ENCODE data around the gene RBM47. TPM values are rescaled to one million over a fixed set of nuclear protein-coding genes. Genes with fewer than 3 reads are reported as not detected.

RBM47 gene
- total and polyA plus RNA-seq, 2 of the 4 experiments (the other 2 are of a cell fraction) = 0.44 to 1.1 TPM

DNA sequence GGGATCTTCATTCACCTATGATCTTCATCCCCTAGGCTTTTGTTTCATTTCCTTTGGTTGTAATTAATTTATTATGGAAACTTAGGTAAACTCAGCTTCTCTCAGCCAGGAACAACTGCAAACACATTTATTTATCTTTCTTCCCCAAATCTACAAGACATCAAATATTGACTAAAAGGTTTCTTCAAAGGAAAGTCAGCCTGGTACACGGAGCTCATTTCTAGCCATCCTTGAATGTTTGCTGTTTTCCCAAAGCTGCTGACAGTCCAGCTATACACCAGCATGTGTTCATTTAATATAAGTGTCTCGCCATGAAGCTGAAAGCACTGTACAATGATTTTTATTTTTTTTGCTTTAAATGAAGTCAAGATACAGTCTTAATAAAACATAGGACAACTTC is 16.8 kb downstream of the RBM47 start:
- no peak overlapping the region for H4K5ac ChIP-seq (ENCODE audit: low read depth, low read length)
- H3K9ac ChIP-seq (ENCODE audit: low read depth, low read length) = no peak overlapping the region
- intact Hi-C loops (cut with micrococcal nuclease) = no loop called here
- POLR2A ChIA-PET (ENCODE audit: unreplicated experiment) = no interaction called here
- no peak overlapping the region for H3K27ac ChIP-seq (ENCODE audit: insufficient read depth, low read length)
- no peaks in the 10 kb centered on the region for H4K20me1 ChIP-seq (ENCODE audit: insufficient read depth, low read length)
- H3K14ac ChIP-seq (replicated peaks; ENCODE audit: low read depth, low read length) = no peak overlapping the region
- H3K18ac ChIP-seq (ENCODE audit: low read depth, low read length) = no peak overlapping the region; the same call in 1 of the 2 replicates
- H2BK15ac ChIP-seq (ENCODE audit: low read depth, low read length) = no peak overlapping the region
- H2AK5ac ChIP-seq (ENCODE audit: low read depth, low read length) = no peak overlapping the region
- no peak overlapping the region for H3K4me2 ChIP-seq (ENCODE audit: low read depth, low read length)
- no peak overlapping the region for H2AFZ ChIP-seq (replicated peaks; ENCODE audit: low read length, poor library complexity)
- ATAC-seq (ENCODE audit: low read depth) (no peak), DNase-seq (no peak)
- H3K79me1 ChIP-seq (ENCODE audit: low read depth in 1 of 2, low read length in 2 of 2) = no peaks in the 10 kb centered on the region
- no peak overlapping the region for H4K8ac ChIP-seq (ENCODE audit: low read depth in 2 of 2, low read length in 2 of 2)
- no peak overlapping the region for H3K56ac ChIP-seq (ENCODE audit: extremely low read depth, insufficient read depth, low read length)
- H3K27me3 ChIP-seq (ENCODE audit: control insufficient read depth, insufficient read depth, low read length) = no peaks in the 10 kb centered on the region
- dilution Hi-C loops (cut with HindIII; ENCODE audit: low sequenced_read_pairs, unreplicated experiment) = no loop called here
- H2AK9ac ChIP-seq (replicated peaks; ENCODE audit: low read depth, low read length, poor library complexity) = no peak overlapping the region
- BruUV-seq (replicated peaks) = no TSS peak
- 0 out of 2 replicates have a peak, but pooled peaks cover 2% of the 10 kb centered on the region for H3K9me1 ChIP-seq (ENCODE audit: insufficient read depth, low read length)
- CTCF ChIA-PET = no interaction called here
- no peak overlapping the region for H3K4me3 ChIP-seq (ENCODE audit: insufficient read depth, low read depth, low read length)
- H2BK20ac ChIP-seq (ENCODE audit: low read depth, low read length) = no peak overlapping the region
- no peak overlapping the region for H3K23ac ChIP-seq (ENCODE audit: low read depth, low read length)
- no peaks in the 10 kb centered on the region for H3K4me1 ChIP-seq (ENCODE audit: control insufficient read depth, insufficient read depth, low read length)
- H3K36me3 ChIP-seq (ENCODE audit: control insufficient read depth, insufficient read depth, low read length) = no peaks in the 10 kb centered on the region
- in situ Hi-C loops (cut with MboI; ENCODE audit: low sequenced_read_pairs) = no loop called here
- no peak overlapping the region for H2BK120ac ChIP-seq (ENCODE audit: low read depth, low read length)
- no peak overlapping the region for H4K91ac ChIP-seq (ENCODE audit: insufficient read depth, low read depth, low read length)
- no peaks in the 10 kb centered on the region for H3K9me3 ChIP-seq (ENCODE audit: control insufficient read depth, insufficient read depth, low read length)
- H3K4ac ChIP-seq (ENCODE audit: low read depth, low read length) = no peak overlapping the region
- WGBS, 2 experiments (ENCODE audit: extremely low coverage in 2 of 2, insufficient read length in 1 of 2) = no CpG with 5 or more reads among the region's 2 CpGs
- TF ChIP-seq MAFK (IDR thresholded peaks at IDR 0.05; ENCODE audit: low read depth, low read length) = no peak
- no peak for TF ChIP-seq FOS (IDR thresholded peaks at IDR 0.05; ENCODE audit: low read depth, low read length)
- no peak for TF ChIP-seq SMC3 (IDR thresholded peaks at IDR 0.05; ENCODE audit: low read depth, low read length)
- no peak for TF ChIP-seq RAD21 (IDR thresholded peaks at IDR 0.05; ENCODE audit: low read length)
- TF ChIP-seq BHLHE40 (IDR thresholded peaks at IDR 0.05; ENCODE audit: low read depth, low read length) = no peak
- TF ChIP-seq NFE2L2 (IDR thresholded peaks at IDR 0.05; ENCODE audit: low read depth, low read length) = no peak
- no peak for TF ChIP-seq MAZ (IDR thresholded peaks at IDR 0.05; ENCODE audit: borderline replicate concordance, low read depth, low read length)
- TF ChIP-seq CHD1 (IDR thresholded peaks at IDR 0.05; ENCODE audit: low read depth, low read length) = no peak
- TF ChIP-seq POLR2A (IDR thresholded peaks at IDR 0.05; ENCODE audit: low read depth, low read length) = no peak
- TF ChIP-seq, protein P1, sequence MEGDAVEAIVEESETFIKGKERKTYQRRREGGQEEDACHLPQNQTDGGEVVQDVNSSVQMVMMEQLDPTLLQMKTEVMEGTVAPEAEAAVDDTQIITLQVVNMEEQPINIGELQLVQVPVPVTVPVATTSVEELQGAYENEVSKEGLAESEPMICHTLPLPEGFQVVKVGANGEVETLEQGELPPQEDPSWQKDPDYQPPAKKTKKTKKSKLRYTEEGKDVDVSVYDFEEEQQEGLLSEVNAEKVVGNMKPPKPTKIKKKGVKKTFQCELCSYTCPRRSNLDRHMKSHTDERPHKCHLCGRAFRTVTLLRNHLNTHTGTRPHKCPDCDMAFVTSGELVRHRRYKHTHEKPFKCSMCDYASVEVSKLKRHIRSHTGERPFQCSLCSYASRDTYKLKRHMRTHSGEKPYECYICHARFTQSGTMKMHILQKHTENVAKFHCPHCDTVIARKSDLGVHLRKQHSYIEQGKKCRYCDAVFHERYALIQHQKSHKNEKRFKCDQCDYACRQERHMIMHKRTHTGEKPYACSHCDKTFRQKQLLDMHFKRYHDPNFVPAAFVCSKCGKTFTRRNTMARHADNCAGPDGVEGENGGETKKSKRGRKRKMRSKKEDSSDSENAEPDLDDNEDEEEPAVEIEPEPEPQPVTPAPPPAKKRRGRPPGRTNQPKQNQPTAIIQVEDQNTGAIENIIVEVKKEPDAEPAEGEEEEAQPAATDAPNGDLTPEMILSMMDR (conservative IDR thresholded peaks at IDR 0.05; ENCODE audit: low read depth, low read length) = no peak
- TF ChIP-seq MXI1 (IDR thresholded peaks at IDR 0.05; ENCODE audit: borderline replicate concordance, low read depth, low read length) = no peak
- TF ChIP-seq, protein P2, sequence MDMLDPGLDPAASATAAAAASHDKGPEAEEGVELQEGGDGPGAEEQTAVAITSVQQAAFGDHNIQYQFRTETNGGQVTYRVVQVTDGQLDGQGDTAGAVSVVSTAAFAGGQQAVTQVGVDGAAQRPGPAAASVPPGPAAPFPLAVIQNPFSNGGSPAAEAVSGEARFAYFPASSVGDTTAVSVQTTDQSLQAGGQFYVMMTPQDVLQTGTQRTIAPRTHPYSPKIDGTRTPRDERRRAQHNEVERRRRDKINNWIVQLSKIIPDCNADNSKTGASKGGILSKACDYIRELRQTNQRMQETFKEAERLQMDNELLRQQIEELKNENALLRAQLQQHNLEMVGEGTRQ (IDR thresholded peaks at IDR 0.05; ENCODE audit: low read depth, low read length) = no peak
- TF ChIP-seq CEBPB (IDR thresholded peaks at IDR 0.05; ENCODE audit: low read depth, low read length) = no peak
- no peak for TF ChIP-seq RCOR1 (IDR thresholded peaks at IDR 0.05; ENCODE audit: insufficient replicate concordance, low read length)
- TF ChIP-seq ELK1 (IDR thresholded peaks at IDR 0.05; ENCODE audit: borderline replicate concordance, low read depth, low read length) = no peak
- TF ChIP-seq RFX5 (IDR thresholded peaks at IDR 0.05; ENCODE audit: low read depth, low read length) = no peak
- no peak overlapping the region for H2BK5ac ChIP-seq (ENCODE audit: low read depth, low read length, poor library complexity, severe bottlenecking)
